ENCODE results near the gene PRR3.

Gene PRR3

DNA sequence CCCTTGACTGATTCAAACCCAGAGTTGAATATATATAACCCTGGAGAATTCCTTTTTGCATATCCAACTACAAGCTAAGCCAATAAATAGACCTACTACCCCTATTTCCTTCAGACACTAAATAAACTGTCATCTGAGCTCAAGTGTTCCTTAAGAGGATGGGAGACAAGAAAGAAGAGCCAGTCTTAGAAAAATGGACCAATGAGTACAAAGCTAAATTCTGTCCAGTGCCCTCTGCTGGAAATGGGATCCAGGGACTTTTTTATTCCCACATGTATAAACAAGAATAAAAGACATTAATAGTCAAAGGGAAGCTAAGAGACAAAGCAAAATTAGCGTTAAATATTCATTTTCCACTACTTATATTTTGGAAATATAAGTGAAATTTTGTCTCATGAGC, 55.1 kb downstream of the PRR3 start:
- no peak for DNase-seq (ENCODE audit: low read depth in 2 of 2)

DNA sequence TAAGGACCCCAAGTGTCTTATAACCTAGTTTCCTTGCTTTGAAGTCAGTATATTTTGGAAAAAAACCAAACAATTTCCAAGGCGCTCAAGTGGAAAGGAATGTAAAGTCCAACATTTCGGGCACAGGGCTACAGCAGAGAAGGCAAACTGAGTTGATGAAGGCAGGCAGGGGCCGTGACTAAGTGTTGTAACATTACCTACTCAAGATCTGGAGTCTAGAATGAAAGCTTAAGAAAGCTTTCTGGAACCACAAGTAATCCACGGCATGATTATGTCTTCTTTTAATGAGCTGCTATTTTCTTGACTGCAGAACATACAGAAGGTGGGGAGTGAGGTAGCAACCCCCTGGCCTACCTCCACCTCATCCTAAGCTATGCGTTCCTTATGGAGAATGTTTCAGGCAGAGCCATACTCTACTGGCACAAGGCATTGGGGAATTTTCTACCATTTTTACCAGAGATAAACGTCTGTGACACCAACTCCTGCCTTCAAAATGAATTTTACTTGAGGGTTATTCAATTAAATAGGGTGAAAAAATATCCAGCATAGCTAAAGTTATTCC, 55.7 kb downstream of the PRR3 start:
- DNase-seq (ENCODE audit: low read depth in 2 of 2), result no peak
